ENCODE measurements around the gene SERPINB6.

- TF ChIP-seq POLR2A (IDR thresholded peaks at IDR 0.05; ENCODE audit: low read length) (no peak), GATA1 (IDR thresholded peaks at IDR 0.05; ENCODE audit: low read depth, low read length) (no peak)
Observed at GRCh38 chr6:2962004-2962403, 9.4 kb downstream of the SERPINB6 start.

All from erythroblast (primary cell).